Measurements from ENCODE around the gene ADAMTS2.

ADAMTS2 gene

GRCh38 chr5:179227580-179228311 lies 117.5 kb downstream of the ADAMTS2 start:
- Histone ChIP-seq H3K9ac (ENCODE audit: low read length) (no peak overlapping the region), H3K27ac (ENCODE audit: low read length) (no peak overlapping the region), H3K4me3 (ENCODE audit: low read length) (no peak overlapping the region), H3K36me3 (ENCODE audit: control insufficient read depth, low read depth, low read length) (no peaks in the 10 kb centered on the region), H3K27me3 (ENCODE audit: control insufficient read depth, insufficient read depth, low read length) (no peaks in the 10 kb centered on the region), H3K9me3 (ENCODE audit: control insufficient read depth, low read depth, low read length) (peaks cover 11% of the 10 kb centered on the region), H3K4me1 (ENCODE audit: control insufficient read depth, low read depth, low read length) (peaks cover 14% of the 10 kb centered on the region)

GRCh38 chr5:179227229-179227579 lies 118.1 kb downstream of the ADAMTS2 start:
- H3K27me3 ChIP-seq (ENCODE audit: control insufficient read depth, insufficient read depth, low read length), result no peaks in the 10 kb centered on the region
- H3K4me1 ChIP-seq (ENCODE audit: control insufficient read depth, low read depth, low read length), result peaks cover 14% of the 10 kb centered on the region
- H3K36me3 ChIP-seq (ENCODE audit: control insufficient read depth, low read depth, low read length), result no peaks in the 10 kb centered on the region
- no peak overlapping the region for H3K9ac ChIP-seq (ENCODE audit: low read length)
- peaks cover 11% of the 10 kb centered on the region for H3K9me3 ChIP-seq (ENCODE audit: control insufficient read depth, low read depth, low read length)
- H3K27ac ChIP-seq (ENCODE audit: low read length), result no peak overlapping the region
- H3K4me3 ChIP-seq (ENCODE audit: low read length), result no peak overlapping the region

GRCh38 chr5:179226696-179227095 lies 118.6 kb downstream of the ADAMTS2 start:
- no peak overlapping the region for H3K9ac ChIP-seq (ENCODE audit: low read length)
- H3K36me3 ChIP-seq (ENCODE audit: control insufficient read depth, low read depth, low read length), result no peaks in the 10 kb centered on the region
- H3K27me3 ChIP-seq (ENCODE audit: control insufficient read depth, insufficient read depth, low read length), result no peaks in the 10 kb centered on the region
- no peak overlapping the region for H3K27ac ChIP-seq (ENCODE audit: low read length)
- H3K9me3 ChIP-seq (ENCODE audit: control insufficient read depth, low read depth, low read length), result peaks cover 11% of the 10 kb centered on the region
- H3K4me3 ChIP-seq (ENCODE audit: low read length), result no peak overlapping the region
- peaks cover 14% of the 10 kb centered on the region for H3K4me1 ChIP-seq (ENCODE audit: control insufficient read depth, low read depth, low read length)

- Histone ChIP-seq H3K4me3 (ENCODE audit: low read length) (no peak overlapping the region), H3K4me1 (ENCODE audit: control insufficient read depth, low read depth, low read length) (peaks cover 14% of the 10 kb centered on the region), H3K9me3 (ENCODE audit: control insufficient read depth, low read depth, low read length) (peaks cover 11% of the 10 kb centered on the region), H3K9ac (ENCODE audit: low read length) (no peak overlapping the region), H3K36me3 (ENCODE audit: control insufficient read depth, low read depth, low read length) (no peaks in the 10 kb centered on the region), H3K27me3 (ENCODE audit: control insufficient read depth, insufficient read depth, low read length) (no peaks in the 10 kb centered on the region), H3K27ac (ENCODE audit: low read length) (no peak overlapping the region)
Measured at GRCh38 chr5:179225387-179225786, 119.9 kb downstream of the ADAMTS2 start.

GRCh38 chr5:179224741-179225140 lies 120.5 kb downstream of the ADAMTS2 start:
- H3K4me1 ChIP-seq (ENCODE audit: control insufficient read depth, low read depth, low read length), result peaks cover 12% of the 10 kb centered on the region
- no peak overlapping the region for H3K27ac ChIP-seq (ENCODE audit: low read length)
- H3K9me3 ChIP-seq (ENCODE audit: control insufficient read depth, low read depth, low read length), result peaks cover 11% of the 10 kb centered on the region
- H3K36me3 ChIP-seq (ENCODE audit: control insufficient read depth, low read depth, low read length), result no peaks in the 10 kb centered on the region
- no peak overlapping the region for H3K4me3 ChIP-seq (ENCODE audit: low read length)
- H3K27me3 ChIP-seq (ENCODE audit: control insufficient read depth, insufficient read depth, low read length), result no peaks in the 10 kb centered on the region
- H3K9ac ChIP-seq (ENCODE audit: low read length), result no peak overlapping the region

- Histone ChIP-seq H3K4me1 (ENCODE audit: control insufficient read depth, low read depth, low read length) (peaks cover 11% of the 10 kb centered on the region), H3K27me3 (ENCODE audit: control insufficient read depth, insufficient read depth, low read length) (no peaks in the 10 kb centered on the region), H3K36me3 (ENCODE audit: control insufficient read depth, low read depth, low read length) (no peaks in the 10 kb centered on the region), H3K27ac (ENCODE audit: low read length) (no peak overlapping the region), H3K4me3 (ENCODE audit: low read length) (no peak overlapping the region), H3K9ac (ENCODE audit: low read length) (no peak overlapping the region), H3K9me3 (ENCODE audit: control insufficient read depth, low read depth, low read length) (peaks cover 11% of the 10 kb centered on the region)
Measured at GRCh38 chr5:179223961-179224360, 121.3 kb downstream of the ADAMTS2 start.

GRCh38 chr5:179223528-179223927 lies 121.7 kb downstream of the ADAMTS2 start:
- H3K27ac ChIP-seq (ENCODE audit: low read length), result no peak overlapping the region
- H3K9ac ChIP-seq (ENCODE audit: low read length), result no peak overlapping the region
- no peaks in the 10 kb centered on the region for H3K36me3 ChIP-seq (ENCODE audit: control insufficient read depth, low read depth, low read length)
- no peaks in the 10 kb centered on the region for H3K27me3 ChIP-seq (ENCODE audit: control insufficient read depth, insufficient read depth, low read length)
- peaks cover 11% of the 10 kb centered on the region for H3K4me1 ChIP-seq (ENCODE audit: control insufficient read depth, low read depth, low read length)
- peaks cover 11% of the 10 kb centered on the region for H3K9me3 ChIP-seq (ENCODE audit: control insufficient read depth, low read depth, low read length)
- no peak overlapping the region for H3K4me3 ChIP-seq (ENCODE audit: low read length)

GRCh38 chr5:179222246-179223017 lies 122.8 kb downstream of the ADAMTS2 start:
- H3K9me3 ChIP-seq (ENCODE audit: control insufficient read depth, low read depth, low read length), result peaks cover 11% of the 10 kb centered on the region

GRCh38 chr5:179221877-179222220 lies 123.4 kb downstream of the ADAMTS2 start:
- peaks cover 11% of the 10 kb centered on the region for H3K9me3 ChIP-seq (ENCODE audit: control insufficient read depth, low read depth, low read length)
- H3K4me1 ChIP-seq (ENCODE audit: control insufficient read depth, low read depth, low read length), result no peaks in the 10 kb centered on the region
- H3K9ac ChIP-seq (ENCODE audit: low read length), result no peak overlapping the region
- no peaks in the 10 kb centered on the region for H3K36me3 ChIP-seq (ENCODE audit: control insufficient read depth, low read depth, low read length)
- H3K27ac ChIP-seq (ENCODE audit: low read length), result no peak overlapping the region
- H3K27me3 ChIP-seq (ENCODE audit: control insufficient read depth, insufficient read depth, low read length), result no peaks in the 10 kb centered on the region
- H3K4me3 ChIP-seq (ENCODE audit: low read length), result no peak overlapping the region

More at GRCh38 chr5:179222246-179223017, 122.8 kb downstream of the ADAMTS2 start:
- Histone ChIP-seq H3K27ac (ENCODE audit: low read length) (no peak overlapping the region), H3K36me3 (ENCODE audit: control insufficient read depth, low read depth, low read length) (no peaks in the 10 kb centered on the region), H3K9ac (ENCODE audit: low read length) (no peak overlapping the region), H3K27me3 (ENCODE audit: control insufficient read depth, insufficient read depth, low read length) (no peaks in the 10 kb centered on the region), H3K4me3 (ENCODE audit: low read length) (no peak overlapping the region), H3K4me1 (ENCODE audit: control insufficient read depth, low read depth, low read length) (peaks cover 2% of the 10 kb centered on the region)

GRCh38 chr5:179221196-179221876 lies 123.9 kb downstream of the ADAMTS2 start:
- H3K4me1 ChIP-seq (ENCODE audit: control insufficient read depth, low read depth, low read length), result no peaks in the 10 kb centered on the region
- no peak overlapping the region for H3K9ac ChIP-seq (ENCODE audit: low read length)
- H3K27ac ChIP-seq (ENCODE audit: low read length), result no peak overlapping the region
- peaks cover 11% of the 10 kb centered on the region for H3K9me3 ChIP-seq (ENCODE audit: control insufficient read depth, low read depth, low read length)
- no peaks in the 10 kb centered on the region for H3K27me3 ChIP-seq (ENCODE audit: control insufficient read depth, insufficient read depth, low read length)
- no peaks in the 10 kb centered on the region for H3K36me3 ChIP-seq (ENCODE audit: control insufficient read depth, low read depth, low read length)
- H3K4me3 ChIP-seq (ENCODE audit: low read length), result no peak overlapping the region

- Histone ChIP-seq H3K27me3 (ENCODE audit: control insufficient read depth, insufficient read depth, low read length) (no peaks in the 10 kb centered on the region), H3K9ac (ENCODE audit: low read length) (no peak overlapping the region), H3K4me1 (ENCODE audit: control insufficient read depth, low read depth, low read length) (no peaks in the 10 kb centered on the region), H3K36me3 (ENCODE audit: control insufficient read depth, low read depth, low read length) (no peaks in the 10 kb centered on the region), H3K4me3 (ENCODE audit: low read length) (no peak overlapping the region), H3K9me3 (ENCODE audit: control insufficient read depth, low read depth, low read length) (peaks cover 11% of the 10 kb centered on the region), H3K27ac (ENCODE audit: low read length) (no peak overlapping the region)
Measured at GRCh38 chr5:179220716-179221115, 124.5 kb downstream of the ADAMTS2 start.

Measured in iPS-18a (cell line).